ENCODE results near the gene ERCC6L2.

DNA sequence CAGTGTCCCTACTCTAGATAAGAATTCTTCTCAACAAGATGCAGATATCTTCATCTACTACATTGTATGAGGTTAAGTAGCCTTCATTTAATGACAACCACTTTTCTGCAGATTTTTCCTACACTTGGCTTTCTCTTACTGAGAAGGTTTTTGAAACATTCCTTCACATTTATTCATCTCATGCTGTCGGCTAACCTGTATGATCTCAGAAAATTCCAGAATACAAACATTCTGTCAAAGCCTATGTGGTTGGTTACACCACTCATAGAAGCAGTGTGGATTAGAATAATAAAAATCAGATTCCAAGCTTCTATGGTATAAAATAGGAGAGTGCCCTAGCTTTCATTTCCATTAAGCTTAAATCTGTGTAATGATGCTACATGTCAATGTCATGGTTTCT, 39.4 kb upstream of the ERCC6L2 start:
- TF ChIP-seq CREB1 (IDR thresholded peaks at IDR 0.05) (no peak), EP300 (IDR thresholded peaks at IDR 0.05; ENCODE audit: borderline replicate concordance in 1 of 2, low read depth in 2 of 2, low read length in 2 of 2) (no peak), CTCF (IDR thresholded peaks at IDR 0.05; ENCODE audit: control extremely low read depth in 1 of 3, insufficient read depth in 1 of 3, low read depth in 1 of 3, low read length in 3 of 3) (no peak), TAF7 (optimal IDR thresholded peaks at IDR 0.05; ENCODE audit: borderline replicate concordance, low read depth, low read length) (no peak), SP2 (IDR thresholded peaks at IDR 0.05; ENCODE audit: low read length) (no peak), MAFK (IDR thresholded peaks at IDR 0.05; ENCODE audit: low read depth, low read length) (no peak), TAF1 (IDR thresholded peaks at IDR 0.05; ENCODE audit: low read depth, low read length) (no peak), RAD21 (IDR thresholded peaks at IDR 0.05 in 1 of 2, conservative IDR thresholded peaks at IDR 0.05 in 1 of 2; ENCODE audit: low read depth in 2 of 2, low read length in 2 of 2) (no peak), EZH2 (IDR thresholded peaks at IDR 0.05; ENCODE audit: low read depth, low read length, severe bottlenecking) (no peak), SUZ12 (IDR thresholded peaks at IDR 0.05; ENCODE audit: low read length) (no peak)
- TF ChIP-seq, protein P1, sequence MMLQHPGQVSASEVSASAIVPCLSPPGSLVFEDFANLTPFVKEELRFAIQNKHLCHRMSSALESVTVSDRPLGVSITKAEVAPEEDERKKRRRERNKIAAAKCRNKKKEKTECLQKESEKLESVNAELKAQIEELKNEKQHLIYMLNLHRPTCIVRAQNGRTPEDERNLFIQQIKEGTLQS (IDR thresholded peaks at IDR 0.05; ENCODE audit: insufficient read depth, low read depth, low read length) = no peak
